ENCODE measurements around the gene CSF1R.
"Not testable (repeated sequence)": the region's sequence is repeated elsewhere in the genome, so short reads cannot be mapped to it uniquely, and the experiment has no call there.

Gene CSF1R

GRCh38 chr5:150054569-150054968 lies 31.8 kb downstream of the CSF1R start:
- DNase-seq: no peak

GRCh38 chr5:150053713-150054392 lies 32.5 kb downstream of the CSF1R start:
- no peak for DNase-seq

- DNase-seq: no peak
These were observed 33.2 kb downstream of the CSF1R start for GRCh38 chr5:150052956-150053712.

GRCh38 chr5:150052226-150052955 lies 34.0 kb downstream of the CSF1R start:
- DNase-seq: no peak

- no peak for DNase-seq
These were observed 34.6 kb downstream of the CSF1R start for GRCh38 chr5:150051657-150052195.

GRCh38 chr5:150050172-150050811 lies 36.1 kb downstream of the CSF1R start:
- DNase-seq: not testable (repeated sequence)

DNA sequence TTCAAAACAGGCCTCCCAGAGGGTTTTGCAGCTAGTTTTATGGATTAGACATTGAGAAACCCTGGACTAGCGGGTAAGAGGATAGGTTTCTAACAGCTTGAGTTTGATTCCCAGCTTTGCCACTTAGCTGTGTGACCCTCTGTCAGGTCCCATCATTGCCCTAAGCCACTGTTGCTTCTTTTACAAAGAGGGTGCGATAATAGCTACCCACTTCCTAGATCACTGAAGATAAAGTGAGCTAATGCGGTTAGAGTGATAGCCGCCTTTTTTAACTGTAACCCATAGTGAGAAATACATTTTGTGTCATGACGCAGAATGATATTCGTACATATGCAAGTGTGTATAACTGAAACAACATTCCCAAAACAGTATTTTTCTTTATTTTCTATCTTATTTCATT lies 40.3 kb downstream of the CSF1R start:
- no peak for DNase-seq

DNA sequence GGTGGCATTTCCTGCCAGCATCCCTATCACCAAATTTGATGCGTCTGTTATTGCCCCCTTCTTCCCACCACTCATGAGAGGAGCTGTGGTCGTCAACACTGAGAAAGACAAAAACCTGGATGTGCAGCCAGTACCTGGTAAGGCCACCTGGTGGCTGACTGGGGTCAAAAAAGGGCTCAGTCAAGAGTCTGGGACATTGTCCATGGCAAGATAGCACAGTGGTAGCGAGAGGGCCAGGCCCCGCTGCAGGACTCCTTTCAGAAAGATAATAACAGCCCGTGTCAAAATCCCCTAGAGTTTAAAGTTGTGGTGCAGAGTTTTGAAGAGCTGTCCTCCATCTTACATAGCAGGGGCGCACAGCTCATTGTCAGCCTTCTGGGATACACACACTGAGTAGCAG lies 40.8 kb downstream of the CSF1R start:
- DNase-seq: no peak

DNA sequence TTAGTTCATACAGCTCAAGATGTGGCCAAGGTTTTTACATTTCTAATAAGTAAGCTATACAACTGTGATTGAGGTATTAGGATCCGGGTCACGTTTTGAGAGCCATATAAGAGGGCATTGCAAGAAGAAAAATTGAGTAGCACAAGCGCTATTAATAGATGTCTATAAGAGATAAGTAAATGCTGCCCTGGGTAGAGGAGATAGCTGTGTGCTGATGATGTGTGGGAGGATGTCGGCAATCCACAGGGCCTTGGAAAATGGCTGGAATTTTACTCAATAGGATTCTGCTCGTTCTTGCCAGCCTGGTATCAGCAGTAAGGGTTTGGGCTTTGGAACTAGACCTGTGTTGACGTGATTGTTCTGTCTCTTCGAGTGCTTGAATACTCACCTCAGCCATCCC lies 41.6 kb downstream of the CSF1R start:
- no peak for DNase-seq

DNA sequence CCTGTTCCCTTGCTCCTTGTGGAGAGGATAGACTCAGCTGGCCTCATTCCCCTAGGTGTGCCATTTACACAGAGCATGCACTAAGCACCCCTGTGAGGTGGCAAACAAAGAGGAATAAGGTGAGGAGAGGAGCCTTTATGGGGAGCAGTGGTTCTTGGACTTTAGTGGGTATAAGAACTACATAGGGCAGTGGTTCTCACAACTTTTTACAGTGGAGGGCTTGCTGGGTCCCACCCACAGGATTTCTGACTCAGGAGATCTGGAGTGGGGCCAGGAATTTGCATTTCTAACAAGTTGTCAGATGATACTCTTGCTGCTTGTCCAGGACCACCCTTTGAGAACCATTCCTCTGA lies 42.0 kb downstream of the CSF1R start:
- DNase-seq: no peak

DNA sequence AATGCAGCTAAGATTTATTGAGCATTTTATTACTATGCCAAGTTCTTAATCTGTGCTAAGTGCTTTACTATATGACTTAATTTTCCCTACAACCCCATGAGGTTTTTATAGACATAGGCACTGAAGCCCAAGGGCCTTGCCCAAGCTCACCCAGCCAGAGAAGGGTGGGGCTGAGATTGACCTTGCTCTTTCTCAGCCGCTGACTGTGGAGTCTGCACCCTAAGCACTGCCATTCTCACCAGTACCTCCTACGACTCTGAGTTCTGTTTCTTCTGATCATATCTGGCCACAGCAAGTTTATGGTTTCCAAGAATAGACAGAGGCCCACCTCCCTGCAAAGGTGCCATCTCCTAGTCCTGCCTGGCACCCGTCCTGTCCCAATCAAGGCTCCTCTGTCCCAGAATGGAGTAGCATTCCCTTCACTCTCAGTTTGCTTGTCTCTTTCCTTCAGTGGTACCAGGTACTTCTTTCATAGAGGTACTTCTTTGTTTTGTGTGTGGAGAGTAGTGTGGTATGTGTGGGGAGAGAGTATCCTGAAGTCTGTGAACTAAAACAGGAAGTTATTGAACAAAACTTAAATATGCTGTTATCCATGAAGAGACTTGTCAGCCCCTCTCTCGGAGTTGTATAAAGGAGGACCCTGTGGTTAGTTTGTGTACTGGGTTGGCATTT lies 42.6 kb downstream of the CSF1R start:
- DNase-seq: no peak

DNA sequence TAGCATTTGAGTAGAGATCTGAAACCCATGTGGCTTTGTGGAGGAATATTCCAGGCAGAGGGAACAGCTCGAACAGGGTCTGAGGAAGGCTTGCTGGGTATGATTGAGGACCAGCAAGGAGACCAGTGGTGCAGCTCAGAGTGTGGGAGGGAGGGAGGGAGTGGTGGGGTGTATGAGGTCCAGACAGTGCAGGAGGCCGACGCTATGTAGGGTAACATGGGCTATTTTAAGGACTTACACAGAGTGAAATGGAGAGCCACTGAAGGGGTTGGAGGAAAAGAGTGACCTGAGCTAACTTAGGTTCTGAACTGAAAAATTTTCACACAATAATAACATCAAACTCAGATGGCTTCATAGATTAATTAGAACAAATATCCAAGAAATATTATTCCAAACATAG lies 43.9 kb downstream of the CSF1R start:
- DNase-seq: no peak

GRCh38 chr5:150038547-150038946 lies 47.8 kb downstream of the CSF1R start:
- no peak for DNase-seq

DNA sequence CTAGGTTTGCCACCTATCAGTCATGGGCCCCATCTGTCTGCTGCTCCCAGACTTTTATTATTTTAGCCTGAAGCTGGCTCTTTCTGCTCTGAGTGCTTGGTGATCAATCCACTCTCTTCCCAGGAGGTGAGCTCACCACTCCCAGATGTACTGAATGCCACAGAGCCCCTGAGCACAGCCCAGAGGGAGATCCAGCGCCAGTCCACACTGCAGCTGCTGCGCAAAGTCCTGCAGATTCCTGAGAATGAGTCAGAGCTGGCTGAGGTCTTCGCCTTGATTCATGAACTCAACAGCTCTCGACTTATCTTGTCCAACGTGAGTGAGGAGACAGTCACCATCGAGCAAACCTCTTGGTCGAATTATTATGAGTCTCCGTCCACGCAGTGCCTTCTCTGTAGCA lies 49.8 kb downstream of the CSF1R start:
- no peak for DNase-seq

DNA sequence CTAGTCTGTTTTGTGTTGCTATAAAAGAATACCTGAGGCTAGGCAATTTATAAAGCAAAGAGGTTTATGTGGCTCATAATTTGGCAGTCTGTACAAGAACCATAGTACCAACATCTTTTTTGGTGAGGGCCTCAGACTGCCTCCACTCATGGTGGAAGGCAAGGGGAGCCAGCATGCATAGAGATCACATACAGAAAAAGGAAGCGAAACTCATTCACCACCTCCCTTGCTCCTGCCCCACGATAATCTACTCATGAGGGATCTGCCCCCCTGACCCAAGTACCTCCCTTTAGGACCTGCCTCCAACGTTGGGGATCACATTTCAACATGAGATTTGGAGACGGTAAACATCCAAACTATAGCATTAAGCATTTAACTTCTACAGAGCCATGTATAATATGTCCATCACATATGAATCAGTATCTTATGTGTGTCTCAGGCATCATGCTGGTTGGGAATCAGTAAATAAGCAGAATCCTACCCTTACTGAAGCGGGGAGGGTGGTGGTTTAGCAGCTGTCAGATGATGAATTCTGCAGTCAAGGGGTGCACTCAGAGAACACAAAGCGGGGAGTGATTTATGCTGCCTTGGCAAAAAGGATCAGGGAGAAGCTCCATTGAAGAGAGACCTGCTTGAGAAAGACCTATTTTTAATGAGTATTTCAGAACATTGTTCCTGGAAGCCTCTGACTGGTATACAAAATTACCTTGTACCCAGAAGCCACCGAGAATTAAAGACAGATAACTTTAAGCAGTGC lies 51.0 kb downstream of the CSF1R start:
- DNase-seq: no peak

DNA sequence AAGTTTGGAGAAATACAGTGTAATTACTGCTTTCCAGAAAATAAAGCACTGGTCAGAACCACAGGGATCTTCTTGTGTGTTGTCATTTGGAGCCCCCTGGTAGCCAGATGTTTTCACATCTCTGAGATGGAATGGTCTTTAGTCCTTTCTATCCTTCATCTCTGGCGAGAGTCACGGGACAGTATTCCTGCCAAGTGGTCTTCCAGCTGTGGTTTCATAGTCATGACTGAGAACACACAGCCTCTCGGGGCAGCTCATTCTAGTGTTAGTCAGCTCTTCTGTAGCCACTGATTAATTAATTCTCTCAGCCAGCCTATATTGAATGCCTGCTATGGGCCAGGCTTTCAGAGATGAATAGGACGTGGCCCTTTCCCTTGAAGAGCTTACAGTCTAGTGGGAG lies 51.7 kb downstream of the CSF1R start:
- no peak for DNase-seq

DNA sequence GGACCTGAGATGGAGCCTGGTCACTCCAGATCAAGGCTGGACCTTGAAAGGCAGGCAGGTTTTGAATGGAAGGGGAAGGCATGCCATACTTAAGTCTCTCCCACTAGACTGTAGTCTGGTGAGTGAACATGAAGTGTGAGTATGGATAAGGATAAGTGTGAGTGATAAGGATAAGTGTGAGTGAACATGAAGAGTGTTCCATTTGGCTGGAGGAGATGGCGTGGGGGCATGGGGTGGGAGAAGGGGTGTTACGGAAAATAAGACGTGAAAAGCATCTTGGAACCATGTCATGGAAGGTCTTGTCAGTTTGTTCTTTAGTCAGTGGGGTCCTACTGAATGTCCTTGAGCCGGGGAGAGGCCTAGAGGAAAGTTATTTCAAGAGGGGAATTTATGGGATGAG lies 53.0 kb downstream of the CSF1R start:
- DNase-seq: no peak

GRCh38 chr5:150028047-150028446 lies 58.3 kb downstream of the CSF1R start:
- not testable (repeated sequence) for DNase-seq

DNA sequence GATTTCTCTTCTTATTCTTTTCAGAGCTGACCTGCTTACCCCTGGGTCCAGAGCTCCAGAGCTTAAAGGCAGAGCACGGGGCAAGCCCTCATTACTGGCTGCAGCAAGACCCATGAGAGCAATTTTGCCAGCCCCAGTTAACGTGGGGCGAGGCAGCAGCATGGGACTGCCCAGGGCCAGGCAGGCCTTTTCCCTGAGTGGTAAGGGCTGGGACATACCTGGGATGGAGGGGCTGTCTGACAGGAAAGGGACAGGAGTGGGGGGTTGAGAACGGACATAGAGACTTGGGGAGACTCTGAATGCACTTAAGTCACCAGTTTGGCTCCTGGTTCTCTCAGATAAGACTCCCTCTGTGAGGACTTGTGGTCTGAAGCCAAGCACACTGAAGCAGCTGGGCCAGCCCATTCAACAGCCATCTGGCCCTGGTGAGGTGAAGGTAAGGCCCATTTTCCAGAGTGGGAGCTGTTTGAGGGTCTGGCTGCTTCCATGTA lies 59.6 kb downstream of the CSF1R start:
- DNase-seq: no peak

DNA sequence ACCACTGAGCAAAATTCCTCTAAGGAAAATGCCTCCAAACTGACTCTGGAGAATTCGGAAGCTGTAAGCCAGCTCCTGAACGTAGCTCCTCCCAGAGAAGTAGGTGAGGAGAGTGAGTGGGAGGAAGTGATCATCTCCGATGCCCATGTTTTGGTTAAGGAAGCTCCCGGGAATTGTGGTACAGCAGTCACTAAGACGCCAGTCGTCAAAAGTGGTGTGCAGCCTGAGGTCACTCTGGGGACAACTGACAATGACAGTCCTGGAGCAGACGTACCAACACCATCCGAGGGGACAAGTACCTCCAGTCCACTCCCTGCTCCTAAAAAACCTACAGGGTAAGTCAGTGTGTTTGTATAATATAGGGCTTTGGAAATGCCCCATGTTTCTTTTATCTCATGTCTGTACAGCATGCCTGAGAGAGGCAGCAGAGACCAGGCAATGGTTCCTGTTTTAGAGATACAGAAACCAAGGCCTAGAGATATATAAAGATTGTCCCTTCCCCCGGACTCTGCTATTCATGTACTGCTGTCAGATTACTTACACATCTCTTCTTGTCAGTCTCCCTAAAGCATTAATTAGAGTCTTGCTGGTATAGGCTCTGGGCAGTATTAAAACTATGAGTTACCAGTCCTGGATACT lies 61.9 kb downstream of the CSF1R start:
- DNase-seq: no peak

GRCh38 chr5:150023136-150023535 lies 63.2 kb downstream of the CSF1R start:
- no peak for DNase-seq
